H1 (cell line): ENCODE data around the gene SLC26A4. TPM values are rescaled to one million over a fixed set of nuclear protein-coding genes. Genes with fewer than 3 reads are reported as not detected.

Source experiments
- CTCF ChIA-PET: fragments of 300-600 bp; sonication (Branson Sonifier 250); formaldehyde crosslinking; loops from one replicate; lab custom pipeline; 2021; ENCODE audit not compliant: partially characterized antibody; lab: Charles Lee
- POLR2A ChIA-PET: fragments of 300-600 bp; sonication (Branson Sonifier 250); formaldehyde crosslinking; loops from one replicate; lab custom pipeline; 2021; ENCODE audit warnings: inconsistent platforms; ENCODE audit not compliant: partially characterized antibody; lab: Charles Lee
- DNase-seq, 2 experiments: peaks; one replicate each; pipeline versions ENCODE4 v3.0.0 to v3.0.0-alpha.2; 2010 to 2022; ENCODE audit warnings: low spot score in 2 of 2, low read depth in 1 of 2, mixed read lengths in 1 of 2
- FAIRE-seq: peaks from 2 replicates; lab custom pipeline; 2011; peaks lifted over from hg19 to GRCh38; lab: Jason Lieb, UNC
- H2AFZ ChIP-seq: 2 replicates; pipeline ENCODE4 v1.8.1; 2012; ENCODE audit warnings: low read length, inconsistent platforms
- H2AK5ac ChIP-seq: 2 replicates; pipeline ENCODE4 v1.6.1; 2013; ENCODE audit warnings: low read depth, low read length
- H2BK120ac ChIP-seq: replicated peaks from 2 replicates; pipeline ENCODE3; 2013; ENCODE audit warnings: low read depth, low read length, inconsistent platforms
- H2BK12ac ChIP-seq: 2 replicates; pipeline ENCODE4 v1.6.1; 2013; ENCODE audit warnings: low read depth, low read length
- H2BK15ac ChIP-seq: 2 replicates; pipeline ENCODE4 v1.6.1; 2013; ENCODE audit warnings: low read length
- H2BK20ac ChIP-seq: 2 replicates; pipeline ENCODE4 v1.6.1; 2013; ENCODE audit warnings: low read length
- H2BK5ac ChIP-seq: 2 replicates; pipeline ENCODE4 v1.6.1; 2013; ENCODE audit warnings: low read depth, low read length
- H3K14ac ChIP-seq: 2 replicates; pipeline ENCODE4 v1.6.1; 2013; ENCODE audit warnings: inconsistent platforms; ENCODE audit not compliant: insufficient read length
- H3K18ac ChIP-seq: 2 replicates; pipeline ENCODE4 v1.6.1; 2013; ENCODE audit warnings: low read length; ENCODE audit errors: extremely low read depth
- H3K23ac ChIP-seq: 2 replicates; pipeline ENCODE4 v1.6.1; 2013; ENCODE audit warnings: inconsistent platforms; ENCODE audit not compliant: insufficient read length
- H3K23me2 ChIP-seq: 2 replicates; pipeline ENCODE4 v1.6.1; 2013; ENCODE audit warnings: low read depth, low read length
- H3K27ac ChIP-seq: 2 replicates; pipeline ENCODE4 v1.6.1; 2011; ENCODE audit warnings: low read depth, low read length, inconsistent platforms
- H3K27me3 ChIP-seq, 4 experiments: replicated peaks in 1 of 4; 1 replicate in 1 of 4; 2 replicates in 3 of 4; pipeline versions ENCODE4 v1.6.1 to v1.8.1; 2011 to 2013; ENCODE audit warnings: low read length in 3 of 4, mild to moderate bottlenecking in 3 of 4, inconsistent platforms in 2 of 4, mixed read lengths in 2 of 4, moderate library complexity in 1 of 4; ENCODE audit not compliant: control insufficient read depth in 3 of 4, insufficient read depth in 3 of 4; ENCODE audit errors: extremely low read depth in 1 of 4
- H3K36me3 ChIP-seq, 4 experiments: 2 replicates each; pipeline versions ENCODE4 v1.6.1 to v1.8.1; 2011 to 2013; ENCODE audit warnings: mild to moderate bottlenecking in 4 of 4, low read length in 3 of 4, moderate library complexity in 2 of 4, control low read depth in 1 of 4, inconsistent platforms in 1 of 4; ENCODE audit not compliant: insufficient read depth in 4 of 4, control insufficient read depth in 2 of 4
- H3K4ac ChIP-seq: replicated peaks from 2 replicates; pipeline ENCODE3; 2013; ENCODE audit warnings: low read length, low read depth, mixed read lengths, inconsistent platforms; ENCODE audit not compliant: insufficient read length
- H3K4me1 ChIP-seq, 4 experiments: replicated peaks in 1 of 4; 1 replicate in 1 of 4; 2 replicates in 3 of 4; pipeline versions ENCODE4 v1.6.1 to v1.8.1; 2011 to 2013; ENCODE audit warnings: low read length in 3 of 4, inconsistent platforms in 2 of 4, mixed read lengths in 1 of 4; ENCODE audit not compliant: insufficient read depth in 4 of 4, control insufficient read depth in 3 of 4
- H3K4me2 ChIP-seq, 2 experiments: 2 replicates each; pipeline versions ENCODE4 v1.6.1 to v1.8.1; 2011 to 2013; ENCODE audit warnings: low read depth in 2 of 2, low read length in 2 of 2, control low read depth in 1 of 2, inconsistent platforms in 1 of 2, mild to moderate bottlenecking in 1 of 2; ENCODE audit not compliant: insufficient read depth in 1 of 2
- H3K4me3 ChIP-seq, 4 experiments: fragments of 200-600, 300-600 bp in 1 of 4; sonication (generic), shearing (Covaris generic), sonication (Bioruptor Twin) in 1 of 4; 2 replicates each; pipeline versions ENCODE4 v1.5.1 to v1.8.1; 2011 to 2016; ENCODE audit warnings: low read length in 4 of 4, low read depth in 3 of 4, control low read depth in 2 of 4, inconsistent platforms in 2 of 4, mild to moderate bottlenecking in 2 of 4, mixed read lengths in 1 of 4, moderate library complexity in 1 of 4; ENCODE audit not compliant: insufficient read depth in 2 of 4; ENCODE audit errors: extremely low read depth in 1 of 4
- H3K56ac ChIP-seq: replicated peaks from 2 replicates; pipeline ENCODE3; 2013; ENCODE audit warnings: low read depth, mild to moderate bottlenecking, mixed read lengths, low read length, inconsistent platforms; ENCODE audit not compliant: insufficient read length
- H3K79me1 ChIP-seq: 2 replicates; pipeline ENCODE4 v1.6.1; 2013; ENCODE audit warnings: low read depth, low read length, control low read depth
- H3K79me2 ChIP-seq, 2 experiments: 2 replicates each; pipeline versions ENCODE4 v1.6.1 to v1.8.1; 2012 to 2013; ENCODE audit warnings: low read length in 2 of 2, mild to moderate bottlenecking in 2 of 2, inconsistent platforms in 1 of 2; ENCODE audit not compliant: insufficient read depth in 2 of 2, control insufficient read depth in 1 of 2
- H3K9ac ChIP-seq, 4 experiments: replicated peaks in 1 of 4; 1 replicate in 1 of 4; 2 replicates in 3 of 4; pipeline versions ENCODE4 v1.6.1 to v1.8.1; 2011 to 2013; ENCODE audit warnings: low read depth in 3 of 4, low read length in 3 of 4, control low read depth in 2 of 4, mild to moderate bottlenecking in 2 of 4, moderate library complexity in 2 of 4, inconsistent platforms in 1 of 4; ENCODE audit errors: extremely low read depth in 1 of 4
- H3K9me3 ChIP-seq, 2 experiments: 2 replicates each; pipeline versions ENCODE4 v1.6.1 to v1.8.1; 2012 to 2013; ENCODE audit warnings: mild to moderate bottlenecking in 2 of 2, moderate library complexity in 2 of 2, control low read depth in 1 of 2, inconsistent platforms in 1 of 2, low read depth in 1 of 2, low read length in 1 of 2, mixed read lengths in 1 of 2; ENCODE audit not compliant: insufficient read depth in 2 of 2
- H4K20me1 ChIP-seq, 2 experiments: replicated peaks in 1 of 2; 2 replicates each; pipeline versions ENCODE3 to v1.8.1; 2011 to 2013; ENCODE audit warnings: inconsistent platforms in 2 of 2, low read length in 2 of 2, mild to moderate bottlenecking in 1 of 2; ENCODE audit not compliant: insufficient read depth in 2 of 2, control insufficient read depth in 1 of 2
- H4K5ac ChIP-seq: 2 replicates; pipeline ENCODE4 v1.6.1; 2013; ENCODE audit warnings: low read length, low read depth, mixed read lengths, inconsistent platforms; ENCODE audit not compliant: insufficient read length
- H4K8ac ChIP-seq: 2 replicates; pipeline ENCODE4 v1.8.0; 2013; ENCODE audit warnings: mild to moderate bottlenecking, moderate library complexity, low read length, inconsistent platforms; ENCODE audit not compliant: insufficient read depth; ENCODE audit errors: extremely low read depth
- H4K91ac ChIP-seq: replicated peaks from 2 replicates; pipeline ENCODE3; 2013; ENCODE audit warnings: low read length, mixed read lengths, inconsistent platforms; ENCODE audit not compliant: insufficient read length
- CHD2 ChIP-seq: IDR thresholded peaks from 2 replicates; pipeline ENCODE4 v1.6.1; 2012; ENCODE audit warnings: low read length, improper control_type of control experiment
- E2F6 ChIP-seq: IDR thresholded peaks from 2 replicates; pipeline ENCODE4 v1.6.1; 2012; ENCODE audit warnings: inconsistent platforms
- EP300 ChIP-seq, 2 experiments: IDR thresholded peaks; 1 replicate in 1 of 2; 2 replicates in 1 of 2; pipeline ENCODE4 v1.6.1; 2011 to 2012; ENCODE audit warnings: low read depth in 2 of 2, low read length in 2 of 2, mild to moderate bottlenecking in 2 of 2, borderline replicate concordance in 1 of 2, inconsistent platforms in 1 of 2, moderate library complexity in 1 of 2
- EZH2 ChIP-seq: fragments of 200-600 bp; sonication (generic); IDR thresholded peaks from 2 replicates; pipeline ENCODE4 v1.7.1; 2012; ENCODE audit warnings: low read depth, mild to moderate bottlenecking, moderate library complexity, low read length, inconsistent platforms; ENCODE audit not compliant: severe bottlenecking
- JUND ChIP-seq: IDR thresholded peaks from 2 replicates; pipeline ENCODE4 v1.6.1; 2011; ENCODE audit warnings: mild to moderate bottlenecking, improper control_type of control experiment, low read length
- NRF1 ChIP-seq: IDR thresholded peaks from 2 replicates; pipeline ENCODE4 v1.6.1; 2011; ENCODE audit warnings: mild to moderate bottlenecking, low read depth, low read length, improper control_type of control experiment
- PHF8 ChIP-seq: fragments of 200-600 bp; sonication (generic); conservative IDR thresholded peaks from 2 replicates; pipeline ENCODE4 v1.7.1; 2012; ENCODE audit warnings: low read depth, mild to moderate bottlenecking, inconsistent platforms, low read length, moderate library complexity
- POU5F1 ChIP-seq: IDR thresholded peaks from 2 replicates; pipeline ENCODE4 v1.6.1; 2011; ENCODE audit warnings: low read depth, mild to moderate bottlenecking, low read length, moderate library complexity
- RAD21 ChIP-seq, 2 experiments: IDR thresholded peaks in 1 of 2; conservative IDR thresholded peaks in 1 of 2; 2 replicates each; pipeline ENCODE4 v1.6.1; 2011; ENCODE audit warnings: low read depth in 2 of 2, low read length in 2 of 2, improper control_type of control experiment in 1 of 2, inconsistent platforms in 1 of 2, mild to moderate bottlenecking in 1 of 2, moderate library complexity in 1 of 2
- SIX5 ChIP-seq: IDR thresholded peaks from 2 replicates; pipeline ENCODE4 v1.6.1; 2011; ENCODE audit warnings: mild to moderate bottlenecking, low read depth, low read length
- TAF1 ChIP-seq: IDR thresholded peaks from 2 replicates; pipeline ENCODE4 v1.6.1; 2011; ENCODE audit warnings: mild to moderate bottlenecking, low read depth, low read length
- TBP ChIP-seq: IDR thresholded peaks from 2 replicates; pipeline ENCODE4 v1.6.1; 2011; ENCODE audit warnings: low read depth, low read length, improper control_type of control experiment
- TEAD4 ChIP-seq: IDR thresholded peaks from 2 replicates; pipeline ENCODE4 v1.6.1; 2012; ENCODE audit warnings: low read depth, low read length, inconsistent platforms, mixed read lengths
- WGBS, 2 experiments: shearing (Covaris generic) in 1 of 2; methylation state at CpG; one replicate each; pipeline versions ENCODE4 v1.1.6 to v1.1.7; 2013 to 2015; ENCODE audit warnings: low lambda C conversion rate in 2 of 2, mixed read lengths in 2 of 2, inconsistent platforms in 1 of 2, low coverage in 1 of 2, missing lambda C conversion rate in 1 of 2; ENCODE audit not compliant: insufficient replicate concordance in 2 of 2, insufficient coverage in 1 of 2, insufficient read length in 1 of 2; ENCODE audit errors: extremely low coverage in 1 of 2, missing lambda C conversion rate in 1 of 2; 5-methylcytosine and 5-hydroxymethylcytosine counted together
- polyA plus RNA-seq, 7 experiments: library from polyadenylated mRNA; depleted of rRNA in 3 of 7; stranded (reverse) in 5 of 7; unstranded in 2 of 7; fragments of >200 nt in 5 of 7; fragments of 200-250 nt in 2 of 7; gene quantifications; 1 replicate in 5 of 7; 2 replicates in 1 of 7; 4 replicates in 1 of 7; pipeline versions ENCODE4 v1.2.1 to v1.2.3, GENCODE V29; 2011 to 2013; ENCODE audit warnings: missing spikeins in 2 of 7, mixed read lengths in 2 of 7
- total RNA-seq: library from RNA; stranded (reverse); fragmentation: NEBNext Ultra II Directional; extraction: Animal tissue kit (Norgen Biotek cat#: 25700); gene quantifications from 2 replicates; pipeline ENCODE4 v1.2.1, GENCODE V29; 2021

Gene SLC26A4
- total and polyA plus RNA-seq, 2 of the 8 experiments (the other 6 are each of a cell fraction or from before 2014, with no cell fraction given), result 0.11 to 0.35 TPM

- H4K8ac ChIP-seq, result no peak overlapping the region
- DNase-seq (no peak), FAIRE-seq (no peak)
- H3K23me2 ChIP-seq, result no peaks in the 10 kb centered on the region; the same call in 1 of the 2 replicates
- H3K4me1 ChIP-seq, result no peaks in the 10 kb centered on the region
- H2AK5ac ChIP-seq, result no peak overlapping the region
- H2BK5ac ChIP-seq, result no peak overlapping the region
- ChIA-PET POLR2A (interaction anchor here (0.6 kb wide), 1 partner anchor 14 kb away, joined by 3 read pairs; no protein-coding TSS in a partner anchor), CTCF (interaction anchor here (0.8 to 3.0 kb wide), 5 partner anchors 9 to 179 kb away, joined by 3 to 11 read pairs (median 4); no protein-coding TSS in a partner anchor)
- no peaks in the 10 kb centered on the region for H3K79me1 ChIP-seq
- no peak overlapping the region for H3K4me2 ChIP-seq
- H3K4ac ChIP-seq, result no peak overlapping the region
- H3K23ac ChIP-seq, result no peak overlapping the region
- H4K20me1 ChIP-seq, result no peaks in the 10 kb centered on the region
- H3K4me3 ChIP-seq, result no peak overlapping the region
- H4K5ac ChIP-seq, result no peak overlapping the region
- H3K56ac ChIP-seq, result no peak overlapping the region
- H3K79me2 ChIP-seq, result no peaks in the 10 kb centered on the region
- H2BK15ac ChIP-seq, result no peak overlapping the region
- H3K14ac ChIP-seq, result no peak overlapping the region
- H2AFZ ChIP-seq, result no peak overlapping the region
- WGBS, 2 experiments, result 45% methylated on average over 1 of the region's 1 CpG; no CpG with 5 or more reads in 1 of the 2 experiments
- no peaks in the 10 kb centered on the region for H3K27me3 ChIP-seq
- no peak overlapping the region for H3K18ac ChIP-seq
- H3K36me3 ChIP-seq, result no peaks in the 10 kb centered on the region
- no peak overlapping the region for H2BK12ac ChIP-seq
- no peak overlapping the region for H3K9ac ChIP-seq
- no peak overlapping the region for H2BK20ac ChIP-seq
- no peak overlapping the region for H2BK120ac ChIP-seq
- H4K91ac ChIP-seq, result no peak overlapping the region
- H3K27ac ChIP-seq, result no peak overlapping the region
- no peaks in the 10 kb centered on the region for H3K9me3 ChIP-seq
- TF ChIP-seq E2F6 (no peak), CHD2 (no peak), NRF1 (no peak), JUND (no peak), TAF1 (no peak), EZH2 (no peak), TBP (no peak), PHF8 (no peak), POU5F1 (no peak), SIX5 (no peak), TEAD4 (no peak), EP300 (IDR thresholded peaks at IDR 0.05; ENCODE audit: borderline replicate concordance in 1 of 2, low read depth in 2 of 2, low read length in 2 of 2) (no peak), RAD21 (IDR thresholded peaks at IDR 0.05 in 1 of 2, conservative IDR thresholded peaks at IDR 0.05 in 1 of 2; ENCODE audit: low read depth in 2 of 2, low read length in 2 of 2) (peak in 1 of 2 experiments; percentile 41; a peak in 3 of 4 replicates)
Measured at GRCh38 chr7:107643407-107643806, 17.2 kb upstream of the SLC26A4 start.
